ENCODE measurements around the gene TMEM178A.

The TMEM178A gene

GRCh38 chr2:39632876-39633275 lies 32.8 kb upstream of the TMEM178A start:
- Histone ChIP-seq H3K9ac (ENCODE audit: low read length) (no peak overlapping the region), H2AFZ (ENCODE audit: low read length) (no peak overlapping the region), H3K79me2 (ENCODE audit: low read length) (no peaks in the 10 kb centered on the region), H3K4me3 (ENCODE audit: low read length) (no peak overlapping the region), H4K20me1 (ENCODE audit: insufficient read depth, low read length) (no peaks in the 10 kb centered on the region), H3F3A (ENCODE audit: insufficient read depth, low read length) (no peaks in the 10 kb centered on the region), H3K4me2 (ENCODE audit: low read depth, low read length) (no peak overlapping the region), H3K9me2 (replicated peaks; ENCODE audit: insufficient read depth, low read length) (no peaks in the 10 kb centered on the region), H3K4me1 (ENCODE audit: low read length) (no peaks in the 10 kb centered on the region), H3K27ac (ENCODE audit: low read length) (no peak overlapping the region), H3K36me3 (replicated peaks; ENCODE audit: insufficient read depth, low read length) (no peaks in the 10 kb centered on the region), H3K9me3 (replicated peaks; ENCODE audit: insufficient read depth, low read length) (no peaks in the 10 kb centered on the region), H3K27me3 (replicated peaks; ENCODE audit: insufficient read depth, low read length) (no peaks in the 10 kb centered on the region)
- DNase-seq: no peak
- TF ChIP-seq CTCF (IDR thresholded peaks at IDR 0.05; ENCODE audit: low read length): no peak
- no peak for TF ChIP-seq EZH2phosphoT487 (IDR thresholded peaks at IDR 0.05; ENCODE audit: low read length)
- TF ChIP-seq EZH2 (optimal IDR thresholded peaks at IDR 0.05; ENCODE audit: low read depth, low read length): no peak

- H3K4me2 ChIP-seq (ENCODE audit: low read depth, low read length): no peak overlapping the region
- no peak overlapping the region for H2AFZ ChIP-seq (ENCODE audit: low read length)
- H3K9me2 ChIP-seq (replicated peaks; ENCODE audit: insufficient read depth, low read length): no peaks in the 10 kb centered on the region
- H3K79me2 ChIP-seq (ENCODE audit: low read length): no peaks in the 10 kb centered on the region
- no peaks in the 10 kb centered on the region for H3K9me3 ChIP-seq (replicated peaks; ENCODE audit: insufficient read depth, low read length)
- H3K9ac ChIP-seq (ENCODE audit: low read length): no peak overlapping the region
- H3K4me3 ChIP-seq (ENCODE audit: low read length): no peak overlapping the region
- no peaks in the 10 kb centered on the region for H4K20me1 ChIP-seq (ENCODE audit: insufficient read depth, low read length)
- no peak overlapping the region for H3K27ac ChIP-seq (ENCODE audit: low read length)
- TF ChIP-seq EZH2phosphoT487 (IDR thresholded peaks at IDR 0.05; ENCODE audit: low read length) (no peak), EZH2 (optimal IDR thresholded peaks at IDR 0.05; ENCODE audit: low read depth, low read length) (no peak)
- DNase-seq: no peak
- no peaks in the 10 kb centered on the region for H3K27me3 ChIP-seq (replicated peaks; ENCODE audit: insufficient read depth, low read length)
- H3K36me3 ChIP-seq (replicated peaks; ENCODE audit: insufficient read depth, low read length): no peaks in the 10 kb centered on the region
- H3K4me1 ChIP-seq (ENCODE audit: low read length): no peaks in the 10 kb centered on the region
- H3F3A ChIP-seq (ENCODE audit: insufficient read depth, low read length): no peaks in the 10 kb centered on the region
Observed at GRCh38 chr2:39636306-39636705, 29.4 kb upstream of the TMEM178A start.

GRCh38 chr2:39638581-39638980 lies 27.1 kb upstream of the TMEM178A start:
- DNase-seq: no peak
- TF ChIP-seq CTCF (IDR thresholded peaks at IDR 0.05; ENCODE audit: low read length): no peak
- no peak for TF ChIP-seq EZH2phosphoT487 (IDR thresholded peaks at IDR 0.05; ENCODE audit: low read length)
- TF ChIP-seq EZH2 (optimal IDR thresholded peaks at IDR 0.05; ENCODE audit: low read depth, low read length): no peak
- Histone ChIP-seq H3F3A (ENCODE audit: insufficient read depth, low read length) (no peaks in the 10 kb centered on the region), H3K9me2 (replicated peaks; ENCODE audit: insufficient read depth, low read length) (no peaks in the 10 kb centered on the region), H3K36me3 (replicated peaks; ENCODE audit: insufficient read depth, low read length) (no peaks in the 10 kb centered on the region), H3K9ac (ENCODE audit: low read length) (no peak overlapping the region), H3K27me3 (replicated peaks; ENCODE audit: insufficient read depth, low read length) (no peaks in the 10 kb centered on the region), H3K27ac (ENCODE audit: low read length) (no peak overlapping the region), H2AFZ (ENCODE audit: low read length) (no peak overlapping the region), H3K79me2 (ENCODE audit: low read length) (no peaks in the 10 kb centered on the region), H3K4me2 (ENCODE audit: low read depth, low read length) (no peak overlapping the region), H3K9me3 (replicated peaks; ENCODE audit: insufficient read depth, low read length) (no peaks in the 10 kb centered on the region), H4K20me1 (ENCODE audit: insufficient read depth, low read length) (no peaks in the 10 kb centered on the region), H3K4me3 (ENCODE audit: low read length) (no peak overlapping the region), H3K4me1 (ENCODE audit: low read length) (no peaks in the 10 kb centered on the region)

- H4K20me1 ChIP-seq (ENCODE audit: insufficient read depth, low read length): no peaks in the 10 kb centered on the region
- no peaks in the 10 kb centered on the region for H3K4me1 ChIP-seq (ENCODE audit: low read length)
- H2AFZ ChIP-seq (ENCODE audit: low read length): no peak overlapping the region
- H3K36me3 ChIP-seq (replicated peaks; ENCODE audit: insufficient read depth, low read length): no peaks in the 10 kb centered on the region
- no peak overlapping the region for H3K4me2 ChIP-seq (ENCODE audit: low read depth, low read length)
- no peak overlapping the region for H3K9ac ChIP-seq (ENCODE audit: low read length)
- no peaks in the 10 kb centered on the region for H3K9me3 ChIP-seq (replicated peaks; ENCODE audit: insufficient read depth, low read length)
- H3K4me3 ChIP-seq (ENCODE audit: low read length): no peak overlapping the region
- TF ChIP-seq EZH2phosphoT487 (IDR thresholded peaks at IDR 0.05; ENCODE audit: low read length): no peak
- TF ChIP-seq EZH2 (optimal IDR thresholded peaks at IDR 0.05; ENCODE audit: low read depth, low read length): no peak
- TF ChIP-seq CTCF (IDR thresholded peaks at IDR 0.05; ENCODE audit: low read length): no peak
- H3K27ac ChIP-seq (ENCODE audit: low read length): no peak overlapping the region
- H3K79me2 ChIP-seq (ENCODE audit: low read length): no peaks in the 10 kb centered on the region
- no peaks in the 10 kb centered on the region for H3K27me3 ChIP-seq (replicated peaks; ENCODE audit: insufficient read depth, low read length)
- H3F3A ChIP-seq (ENCODE audit: insufficient read depth, low read length): no peaks in the 10 kb centered on the region
- no peaks in the 10 kb centered on the region for H3K9me2 ChIP-seq (replicated peaks; ENCODE audit: insufficient read depth, low read length)
- no peak for DNase-seq
Observed at GRCh38 chr2:39640107-39640506, 25.6 kb upstream of the TMEM178A start.
